Retina (tissue), 1 donor: ENCODE measurements around the gene WFIKKN1.

Experiments
- DNase-seq: peaks from one replicate; pipeline ENCODE4 v3.0.0-alpha.2; 2016

Gene WFIKKN1

DNA sequence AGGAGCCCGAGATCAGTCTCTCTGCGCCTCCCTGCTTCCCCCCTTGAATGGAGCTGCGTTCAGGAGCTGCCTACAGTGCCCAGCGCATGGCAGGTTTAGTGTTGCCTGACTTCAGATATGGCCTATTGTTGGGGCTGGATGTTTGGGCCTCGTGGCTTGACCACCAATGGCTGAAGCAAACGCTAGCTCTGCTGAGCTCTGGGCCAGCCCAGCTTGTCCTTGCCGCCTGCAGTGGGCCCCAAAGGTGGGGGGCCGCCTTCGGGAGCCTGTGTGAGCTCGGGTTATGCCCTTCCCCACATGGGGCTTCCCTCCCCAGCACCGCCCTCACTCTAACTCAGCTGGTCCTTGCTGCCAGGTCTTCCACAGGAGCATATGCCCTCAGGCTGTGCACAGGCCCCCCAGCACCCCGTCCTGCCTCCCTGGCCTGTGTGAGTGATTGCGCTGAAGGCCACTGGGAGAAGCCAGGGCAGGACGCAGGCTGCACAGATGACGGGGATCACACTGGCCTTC, 7.3 kb downstream of the WFIKKN1 start:
- DNase-seq = no peak

DNA sequence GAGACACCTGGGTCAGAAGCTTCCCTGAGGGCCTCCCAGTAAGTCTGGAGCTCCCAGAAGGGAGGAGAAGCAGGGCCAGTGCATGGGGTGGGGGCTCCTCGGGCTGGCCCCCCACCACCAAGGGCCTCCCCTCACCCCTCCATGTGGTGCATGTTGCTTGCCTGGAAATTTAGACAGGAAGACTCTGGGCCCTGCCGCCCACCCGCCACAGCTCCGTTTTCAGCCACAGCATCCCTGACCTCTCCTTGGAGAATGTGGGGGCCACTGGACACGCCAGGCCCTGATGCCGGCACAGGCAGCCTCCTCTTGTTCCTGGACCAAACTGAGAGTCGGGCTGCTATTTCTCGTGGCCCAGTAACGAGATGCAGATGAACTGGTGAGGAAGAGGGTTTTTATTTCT, 8.1 kb downstream of the WFIKKN1 start:
- no peak for DNase-seq

DNA sequence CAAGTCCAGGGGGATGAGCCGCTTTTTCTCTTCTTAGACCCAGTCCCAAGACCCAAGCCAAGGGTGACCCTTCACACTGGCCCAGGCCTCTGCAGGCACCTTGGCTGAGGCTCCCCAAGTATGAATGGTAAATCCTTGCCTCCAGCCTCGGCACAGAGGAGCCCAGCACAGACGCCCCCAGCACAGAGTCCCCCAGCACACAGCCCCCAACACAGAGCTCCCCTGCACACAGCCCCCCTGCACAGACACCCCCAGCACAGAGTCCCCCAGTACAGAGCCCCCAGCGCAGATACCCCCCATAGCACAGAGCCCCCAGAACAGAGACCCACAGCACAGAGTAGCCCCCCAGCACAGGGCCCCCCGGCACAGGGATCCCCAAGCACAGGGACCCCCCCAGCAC, 9.8 kb downstream of the WFIKKN1 start:
- DNase-seq = no peak

DNA sequence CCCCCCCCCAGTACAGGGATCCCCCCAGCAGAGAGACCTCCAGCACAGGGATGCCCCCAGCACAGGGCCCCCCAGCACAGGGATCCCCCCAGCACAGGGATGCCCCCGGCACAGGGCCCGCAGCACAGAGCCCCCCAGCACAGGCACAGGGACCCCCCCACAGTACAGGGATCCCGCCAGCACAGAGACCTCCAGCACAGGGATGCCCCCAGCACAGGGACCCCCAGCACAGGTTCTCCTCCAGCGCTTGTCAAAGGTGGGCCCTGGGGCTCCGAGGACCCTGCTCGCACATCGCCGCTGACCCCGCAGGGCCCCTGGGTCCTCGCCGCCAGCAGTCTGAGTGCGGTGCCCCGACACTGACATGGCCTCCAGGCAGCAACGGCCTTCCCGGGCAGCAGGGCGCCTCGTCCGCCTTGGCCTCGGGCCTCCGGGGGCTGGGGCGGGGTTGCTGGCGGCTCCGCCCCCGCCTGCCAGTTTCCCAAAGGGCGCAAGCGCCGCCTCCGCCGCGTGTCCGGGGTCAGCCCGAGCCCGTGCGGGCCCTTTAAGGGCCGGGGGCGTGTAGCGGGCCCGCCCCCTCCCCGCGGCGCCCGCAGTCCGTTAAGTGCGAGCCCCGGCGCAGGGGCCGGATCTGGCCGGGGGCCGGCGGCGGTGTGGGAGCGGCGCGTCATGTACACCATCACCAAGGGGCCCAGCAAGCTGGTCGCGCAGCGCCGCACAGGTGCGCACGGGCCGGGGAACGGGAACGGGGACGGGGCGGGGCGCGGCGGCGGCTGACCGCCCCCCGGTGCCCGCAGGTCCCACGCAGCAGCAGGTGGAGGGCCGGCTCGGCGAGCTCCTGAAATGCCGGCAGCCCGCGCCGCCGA, 10.8 kb downstream of the WFIKKN1 start, which contains the start of gene MCRIP2:
Gene MCRIP2 (plus strand): TSS at position 503 of the 863 bp plus-strand sequence. CDS start 164 bp downstream, at position 667.
- DNase-seq = peak; percentile 86

DNA sequence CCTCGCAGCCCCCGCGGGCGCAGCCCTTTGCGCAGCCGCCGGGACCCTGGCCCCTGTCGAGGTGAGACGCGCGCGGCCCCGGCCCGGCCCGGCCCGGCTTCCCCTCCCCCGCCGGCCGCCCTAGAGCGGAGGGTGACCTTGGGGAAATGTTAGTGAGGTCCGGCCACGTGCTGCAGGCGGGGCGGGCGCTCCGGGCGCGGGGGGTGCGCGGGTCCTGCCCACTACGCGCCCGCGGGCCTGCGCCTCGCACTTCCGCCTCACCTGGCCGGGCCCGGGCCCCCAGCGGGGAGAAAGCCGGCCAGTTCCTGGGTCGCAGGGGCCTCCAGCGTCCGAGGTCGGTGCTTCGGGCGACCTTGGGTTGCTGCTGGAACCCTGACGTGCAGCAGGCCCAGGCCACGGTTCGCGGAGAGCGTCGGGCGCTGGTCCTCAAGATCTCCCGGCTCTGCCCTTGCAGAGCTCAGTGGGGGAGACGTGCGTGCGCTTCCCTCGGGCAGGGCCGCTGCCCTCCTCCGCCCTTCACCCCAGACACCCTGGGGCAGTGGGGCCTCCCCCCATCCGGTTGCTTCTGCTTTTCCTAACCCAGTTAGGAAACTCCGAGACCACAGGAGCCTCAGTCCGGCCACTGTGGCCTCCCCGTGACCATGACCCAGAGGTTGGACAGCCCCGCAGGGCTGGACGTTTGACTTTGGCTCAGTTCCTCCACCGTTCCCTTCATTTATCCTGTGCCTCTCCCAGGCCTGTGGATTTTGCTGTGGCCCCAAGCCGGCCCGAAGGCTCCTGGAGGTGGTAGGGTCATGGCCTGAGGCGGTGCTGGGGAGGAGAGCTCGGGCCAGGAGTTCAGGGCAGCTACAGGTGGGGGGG, 11.6 kb downstream of the WFIKKN1 start:
- DNase-seq = peak; percentile 60

DNA sequence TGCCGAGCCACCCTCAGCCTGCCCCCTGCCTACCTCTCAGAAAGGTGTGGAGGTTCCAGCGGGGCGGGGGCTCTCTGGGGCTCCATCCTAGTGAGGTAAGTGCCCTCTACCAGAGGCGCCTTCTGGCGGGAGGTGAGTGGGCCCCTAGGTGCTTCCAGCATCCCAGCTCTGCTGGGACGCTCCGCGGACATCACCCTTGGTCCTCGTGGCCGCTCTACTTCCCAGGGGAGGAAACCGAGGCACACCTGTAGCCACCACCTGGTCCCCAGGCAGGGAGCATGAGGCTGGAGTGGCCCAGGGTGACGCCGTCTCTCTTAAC, 12.2 kb downstream of the WFIKKN1 start:
- no peak for DNase-seq

DNA sequence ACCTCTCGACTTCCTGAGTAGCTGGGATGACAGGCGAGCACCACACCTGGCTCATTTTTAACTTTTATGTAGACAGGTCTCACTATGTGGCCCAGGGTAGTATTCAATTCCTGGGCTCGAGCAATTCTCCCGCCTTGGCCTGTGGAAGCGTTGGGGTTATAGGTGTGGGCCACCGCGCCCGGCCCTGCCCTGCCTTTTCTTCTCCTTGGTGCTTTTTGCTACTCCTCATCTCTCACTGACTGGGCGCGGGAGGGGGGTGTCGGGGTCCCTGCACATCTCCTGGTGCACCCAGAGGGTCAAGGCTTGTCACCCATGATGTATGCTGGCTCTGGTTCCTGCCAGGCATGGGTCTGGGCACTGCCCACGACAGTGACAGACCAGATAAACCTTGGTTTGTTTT, 13.8 kb downstream of the WFIKKN1 start:
- DNase-seq = no peak

DNA sequence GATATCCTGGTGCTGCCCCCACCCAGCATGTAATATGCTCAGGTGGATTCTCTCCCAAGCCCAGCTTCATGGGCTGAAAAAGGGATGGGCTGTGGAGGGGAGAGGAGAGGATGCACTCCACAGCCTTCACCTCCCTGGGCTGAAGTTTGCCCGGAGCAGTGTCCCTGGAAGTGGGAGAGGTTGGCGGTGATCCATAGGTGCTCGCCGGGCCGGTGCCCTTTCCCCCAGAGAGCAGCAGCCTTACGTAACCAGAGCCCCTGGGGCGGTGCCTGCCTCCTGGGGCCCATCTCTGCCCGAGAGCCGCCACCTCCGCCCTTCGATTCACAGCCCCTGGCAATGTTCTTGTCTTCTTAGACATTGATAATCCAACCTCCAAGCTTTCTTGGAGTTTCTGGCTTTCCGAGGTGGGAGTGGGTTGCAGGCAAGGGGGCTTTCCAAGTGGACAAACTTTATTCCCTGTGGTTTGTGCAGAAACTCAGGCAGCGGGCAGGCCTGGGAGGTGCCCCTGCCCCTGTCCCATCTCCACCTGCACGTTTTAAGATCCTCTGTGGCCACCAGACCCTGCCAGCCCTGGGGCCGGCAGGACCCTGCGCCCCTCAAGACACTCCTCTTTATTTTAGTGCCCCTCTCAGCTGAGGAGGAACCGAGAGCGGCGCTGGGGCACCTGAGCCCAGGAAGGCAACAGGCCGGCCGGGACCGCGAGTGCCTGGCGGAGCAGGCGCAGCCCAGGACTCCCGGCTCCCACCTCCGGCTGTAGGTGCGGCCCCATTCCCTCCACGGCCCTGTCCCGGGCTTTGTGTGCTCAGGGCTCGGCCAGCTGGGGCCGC, 15.3 kb downstream of the WFIKKN1 start:
- DNase-seq = no peak

DNA sequence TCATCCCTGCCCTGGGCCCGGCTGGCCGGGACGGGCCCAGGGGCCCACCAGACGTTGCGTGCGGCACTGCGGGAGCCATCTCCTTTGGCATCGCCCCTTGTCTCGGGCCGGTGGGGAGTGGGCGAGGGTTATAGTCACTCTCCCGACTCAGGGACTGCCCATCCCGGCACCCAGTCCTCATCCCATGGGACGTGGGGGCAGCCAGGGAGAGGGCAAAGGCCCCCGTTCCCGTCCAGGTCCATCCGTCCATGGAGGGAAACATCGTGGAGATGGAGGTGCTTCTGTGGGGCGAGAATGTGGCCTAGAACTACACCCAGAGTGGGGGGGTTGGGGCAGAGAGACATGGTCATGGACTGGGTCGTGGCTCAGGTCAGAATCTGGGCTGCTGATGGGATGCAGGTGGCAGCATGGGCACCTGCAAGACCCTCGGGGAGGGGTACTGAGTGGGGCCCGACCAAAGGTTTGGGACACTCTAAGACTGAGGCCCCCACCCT, 15.9 kb downstream of the WFIKKN1 start:
- DNase-seq = no peak

DNA sequence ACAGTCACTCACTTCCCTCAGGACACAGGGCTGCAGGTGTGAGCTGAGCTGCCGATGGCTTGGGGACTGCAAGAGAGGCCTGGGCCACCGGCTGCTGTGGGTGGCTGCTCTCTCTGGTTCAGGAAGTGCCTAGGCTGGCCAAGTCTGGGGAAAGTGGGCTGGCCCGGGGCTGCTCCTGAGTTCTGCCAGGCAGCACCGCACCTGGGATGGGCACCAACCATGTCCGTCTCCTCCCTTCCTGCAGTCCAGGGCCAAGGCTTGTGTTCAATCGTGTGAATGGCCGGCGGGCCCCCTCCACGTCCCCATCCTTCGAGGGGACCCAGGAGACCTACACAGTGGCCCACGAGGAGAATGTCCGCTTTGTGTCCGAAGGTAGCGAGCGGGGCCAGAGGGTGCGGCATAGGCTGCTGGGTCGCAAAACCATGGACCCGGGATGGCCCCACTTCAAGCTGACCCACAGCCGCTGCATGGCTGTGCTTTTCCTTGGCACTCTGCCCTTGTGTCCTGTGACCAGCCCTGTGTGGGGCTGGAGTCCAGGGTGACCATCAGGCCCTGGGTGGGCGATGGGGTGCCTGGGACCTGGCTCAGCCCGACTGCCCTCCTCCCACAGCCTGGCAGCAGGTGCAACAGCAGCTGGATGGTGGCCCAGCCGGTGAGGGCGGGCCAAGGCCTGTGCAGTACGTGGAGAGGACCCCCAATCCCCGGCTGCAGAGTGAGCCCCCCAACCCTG, 16.6 kb downstream of the WFIKKN1 start:
- no peak for DNase-seq

DNA sequence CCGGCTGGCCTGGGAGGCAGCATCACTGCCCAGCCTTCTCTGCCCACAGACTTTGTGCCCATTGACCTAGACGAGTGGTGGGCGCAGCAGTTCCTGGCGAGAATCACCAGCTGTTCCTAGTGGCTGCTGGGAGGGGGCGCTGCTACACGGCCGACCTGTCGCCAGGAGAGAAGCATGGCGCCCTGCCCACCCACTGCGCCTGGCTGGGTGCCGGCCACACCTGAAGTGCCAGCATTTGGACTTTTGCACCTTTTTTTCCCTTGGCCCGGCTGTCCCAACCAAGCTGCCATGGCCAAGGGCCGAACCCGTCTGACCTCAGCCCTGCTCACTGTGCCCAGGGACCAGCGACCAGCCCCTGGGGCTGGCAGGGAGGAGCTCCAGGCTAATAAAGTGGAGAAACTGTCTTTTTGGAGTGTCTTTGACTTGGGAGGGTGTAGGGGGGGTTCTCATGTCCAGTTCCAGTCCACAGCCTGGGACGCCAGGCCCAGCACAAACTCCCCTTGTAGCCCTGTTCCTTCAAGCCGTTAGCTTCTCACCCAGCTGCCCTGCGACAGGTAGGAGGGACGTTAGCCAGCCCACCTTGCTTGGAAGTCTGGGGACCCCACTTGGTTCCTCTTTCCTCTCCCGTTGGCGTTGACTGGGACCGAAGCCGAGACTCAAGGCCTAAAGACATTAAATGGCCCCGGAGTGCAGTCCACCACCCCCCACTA, 17.4 kb downstream of the WFIKKN1 start:
- no peak for DNase-seq

DNA sequence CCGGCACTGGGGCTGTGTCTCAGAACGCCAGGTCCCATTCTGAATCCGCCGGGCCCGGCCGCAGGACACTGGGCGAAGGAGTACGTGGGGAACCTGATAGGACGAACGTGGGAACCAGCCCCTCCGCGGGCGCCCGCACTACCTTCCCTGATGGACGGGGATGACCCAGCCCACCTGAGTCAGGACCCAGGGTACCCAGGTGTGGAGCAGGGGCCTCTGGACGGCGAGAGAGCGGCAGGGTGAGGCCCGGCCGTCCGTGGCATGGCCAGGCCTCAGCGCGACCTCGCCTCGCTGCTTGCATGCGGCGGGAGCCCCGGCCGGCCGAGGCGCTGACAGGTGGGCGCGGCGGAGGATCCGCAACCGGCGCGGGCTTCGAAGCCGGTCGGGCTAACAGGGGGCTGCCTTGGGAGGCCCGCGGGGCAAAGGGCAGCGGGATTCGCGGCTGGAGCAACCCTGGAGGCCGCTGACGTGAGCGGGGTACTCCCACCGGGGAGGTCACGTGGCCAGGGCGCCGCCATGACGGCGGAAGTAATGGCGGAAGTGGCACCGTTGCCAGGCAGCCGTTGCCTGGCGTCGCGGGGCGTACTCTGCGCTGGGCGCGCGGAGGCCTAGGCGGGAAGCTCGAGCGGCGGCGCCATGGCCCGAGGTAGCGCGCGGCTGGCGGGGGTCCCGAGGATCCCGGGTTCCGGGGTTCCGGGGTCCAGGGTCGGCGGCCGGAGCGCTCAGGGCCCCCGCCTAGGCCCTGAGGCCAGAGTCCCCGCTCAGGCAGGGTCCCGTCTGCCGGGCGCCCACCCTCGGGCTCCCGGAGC, 18.2 kb downstream of the WFIKKN1 start, which contains the start of gene WDR90:
Gene WDR90 (plus strand): TSS at position 585 of the 809 bp plus-strand sequence. CDS start 52 bp downstream, at position 637.
- peak; percentile 95 for DNase-seq

DNA sequence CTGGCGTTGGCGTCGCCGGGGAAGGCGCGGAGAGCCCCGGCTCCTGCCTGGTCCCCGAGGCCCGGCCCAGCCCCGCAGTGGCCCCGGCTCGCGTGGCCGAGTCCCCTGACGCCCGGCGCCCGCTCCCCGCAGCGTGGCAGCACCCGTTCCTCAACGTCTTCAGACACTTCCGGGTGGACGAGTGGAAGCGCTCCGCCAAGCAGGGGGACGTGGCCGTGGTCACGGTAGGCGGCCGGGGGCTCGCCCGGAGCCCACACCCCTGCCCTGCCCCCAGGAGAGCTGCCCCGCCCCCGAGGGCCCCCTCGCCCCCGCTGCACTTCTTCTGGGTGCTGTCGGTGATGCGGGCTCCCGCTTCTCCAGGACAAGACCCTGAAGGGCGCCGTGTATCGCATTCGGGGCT, 18.8 kb downstream of the WFIKKN1 start:
- no peak for DNase-seq

DNA sequence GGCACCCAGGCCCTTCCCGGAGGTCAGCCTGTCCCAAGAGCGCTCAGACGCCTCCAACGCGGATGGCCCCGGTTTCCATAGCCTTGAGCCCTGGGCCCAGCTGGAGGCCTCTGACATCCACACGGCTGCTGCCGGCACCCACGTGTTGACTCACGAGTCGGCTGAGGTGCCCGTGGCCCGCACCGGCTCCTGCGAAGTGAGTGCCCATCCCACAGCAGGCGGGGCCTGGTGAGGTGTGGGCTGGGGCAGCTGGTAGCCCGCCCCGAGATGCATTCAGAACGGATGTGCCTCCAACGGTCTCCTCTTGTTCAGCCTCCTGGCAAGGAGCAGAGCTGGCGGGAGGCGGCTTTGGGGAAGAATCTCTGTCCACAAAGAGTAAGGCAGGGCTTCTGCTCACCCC, 21.1 kb downstream of the WFIKKN1 start:
- DNase-seq = no peak

DNA sequence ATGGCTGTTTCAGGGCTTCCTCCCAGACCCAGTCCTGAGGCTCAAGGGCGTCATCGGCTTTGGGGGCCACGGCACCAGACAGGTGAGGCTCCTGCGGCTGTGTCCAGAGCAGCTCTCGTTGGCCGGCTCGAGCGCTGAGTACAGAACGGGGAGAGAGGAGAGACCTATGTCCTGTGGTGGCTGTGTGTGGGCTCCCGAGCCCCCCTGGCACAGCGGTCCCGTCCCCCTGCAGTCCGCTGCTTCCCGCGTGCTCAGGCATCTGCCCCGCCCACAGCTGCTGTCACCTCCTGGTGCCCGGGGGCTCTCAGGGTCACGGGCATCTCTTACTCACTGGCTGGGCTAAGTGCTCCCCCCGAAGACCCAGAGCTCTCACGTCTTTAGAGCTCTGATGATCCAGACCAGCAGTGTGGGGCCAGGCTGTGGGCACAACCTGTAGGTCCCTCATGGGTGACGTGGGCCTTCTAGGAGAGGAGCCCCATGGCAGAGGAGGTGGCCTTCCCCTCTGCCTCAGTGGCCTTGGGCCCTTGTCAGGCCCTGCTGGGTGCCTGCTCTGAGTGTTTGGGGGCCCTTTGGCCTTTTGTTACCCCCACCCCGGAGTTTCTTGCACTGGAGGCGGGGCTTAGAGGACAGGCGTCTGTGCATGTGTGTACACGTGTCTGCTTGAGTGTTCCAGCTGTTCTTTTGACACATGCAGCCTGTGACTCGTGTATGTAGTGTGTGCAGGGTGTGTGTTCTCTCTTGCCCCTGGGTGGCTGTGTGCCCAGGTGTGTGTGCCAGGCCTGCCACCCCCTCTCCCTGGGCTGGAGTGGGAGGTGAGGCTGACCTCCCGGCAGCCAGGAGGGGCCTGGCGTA, 21.9 kb downstream of the WFIKKN1 start:
- no peak for DNase-seq

DNA sequence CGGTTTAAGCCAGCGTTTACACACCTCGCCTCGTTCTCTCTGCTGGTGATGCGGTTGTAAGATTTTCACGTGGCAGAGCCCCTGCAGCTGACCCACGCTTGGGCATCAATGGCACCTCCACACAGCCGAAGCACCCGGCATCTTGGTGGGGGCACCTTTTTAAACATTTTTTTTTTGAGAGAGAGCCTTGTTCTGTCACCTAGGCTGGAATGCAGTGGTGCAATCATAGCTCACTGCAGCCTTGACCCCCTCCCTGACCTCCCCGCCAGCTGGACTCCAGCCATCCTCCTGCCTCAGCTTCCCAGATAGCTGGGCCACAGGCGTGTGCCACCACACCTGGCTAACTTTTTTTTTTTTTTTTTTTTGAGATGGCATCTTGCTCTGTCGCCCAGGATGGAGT, 23.2 kb downstream of the WFIKKN1 start:
- DNase-seq = no peak

DNA sequence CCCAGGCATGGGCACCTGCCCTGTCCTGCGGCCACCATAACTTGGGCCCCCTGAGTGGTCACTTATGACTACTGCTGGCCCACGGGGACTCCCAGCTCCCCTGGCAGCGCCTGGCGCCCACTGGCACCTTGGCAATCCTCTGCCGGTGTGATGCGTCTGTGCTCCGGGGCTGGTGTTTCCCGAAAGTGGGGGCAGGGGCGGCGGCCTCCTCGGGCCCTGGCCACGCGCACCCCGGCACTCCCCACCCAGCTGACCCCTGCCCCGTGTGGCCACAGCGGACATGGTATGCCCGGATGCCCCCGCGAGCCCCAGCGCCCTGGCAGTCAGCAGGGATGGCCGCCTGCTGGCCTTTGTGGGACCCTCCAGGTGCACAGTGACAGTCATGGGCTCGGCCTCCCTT, 26.7 kb downstream of the WFIKKN1 start:
- DNase-seq = no peak

DNA sequence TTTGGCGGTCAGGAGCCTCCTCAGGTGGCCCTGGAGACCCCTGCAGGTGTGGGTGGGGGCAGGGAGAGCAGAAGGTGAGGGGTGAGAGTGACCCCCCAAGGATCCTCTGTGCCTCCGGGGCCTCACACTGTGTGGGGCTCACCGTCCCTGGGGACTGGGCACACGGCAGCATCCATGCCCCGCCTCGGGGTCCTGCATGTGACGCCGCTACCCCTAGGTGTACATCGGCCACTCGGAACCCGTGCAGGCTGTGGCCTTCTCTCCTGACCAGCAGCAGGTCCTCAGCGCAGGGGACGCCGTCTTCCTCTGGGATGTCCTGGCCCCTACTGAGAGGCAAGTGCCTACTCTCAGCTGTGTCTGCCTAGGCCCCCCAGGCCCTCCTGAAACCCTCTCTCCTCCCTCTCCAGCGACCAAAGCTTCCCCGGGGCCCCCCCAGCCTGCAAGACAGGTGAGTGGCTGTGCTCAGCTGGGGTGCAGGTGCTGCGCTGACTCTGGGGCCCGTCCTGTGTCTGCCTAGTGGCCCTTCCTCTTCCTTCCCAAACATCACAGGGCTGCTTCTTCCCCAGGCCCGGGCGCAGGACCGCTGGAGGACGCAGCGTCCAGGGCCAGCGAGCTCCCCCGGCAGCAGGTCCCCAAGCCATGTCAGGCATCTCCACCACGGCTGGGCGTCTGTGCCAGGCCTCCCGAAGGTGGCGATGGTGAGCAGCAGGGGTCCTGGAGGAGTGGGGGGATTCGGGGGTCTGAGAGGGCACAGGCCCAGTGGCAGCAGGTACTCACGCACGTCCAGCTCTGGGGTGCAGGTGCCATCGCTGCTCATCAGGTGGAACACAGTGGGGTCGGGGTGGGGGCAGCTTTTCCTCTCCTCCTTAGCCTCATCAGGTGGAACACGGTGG, 28.1 kb downstream of the WFIKKN1 start:
- DNase-seq = no peak
